Nephron (organoid): ENCODE data around the gene MAD1L1.

Experiments
- H3K27ac Mint-ChIP-seq, 3 experiments: 2 replicates each; pipeline ENCODE4 v1.8.0; 2020; ENCODE audit warnings: mixed read lengths in 3 of 3, mild to moderate bottlenecking in 2 of 3, moderate library complexity in 1 of 3
- H3K27me3 Mint-ChIP-seq: 2 replicates; pipeline ENCODE4 v1.8.0; 2021; ENCODE audit warnings: low read depth, mild to moderate bottlenecking, moderate library complexity, mixed read lengths
- H3K36me3 Mint-ChIP-seq: 2 replicates; pipeline ENCODE4 v1.8.0; 2020; ENCODE audit warnings: low read depth, mixed read lengths
- H3K4me1 Mint-ChIP-seq: 2 replicates; pipeline ENCODE4 v1.8.0; 2020; ENCODE audit warnings: mixed read lengths
- H3K4me3 Mint-ChIP-seq, 3 experiments: 2 replicates each; pipeline ENCODE4 v1.8.0; 2020; ENCODE audit warnings: mild to moderate bottlenecking in 3 of 3, mixed read lengths in 3 of 3, moderate library complexity in 2 of 3
- H3K9me3 Mint-ChIP-seq: 2 replicates; pipeline ENCODE4 v1.8.0; 2020; ENCODE audit warnings: mixed read lengths
- CTCF ChIP-seq, 3 experiments: fragments of 200-600 bp; sonication (generic); IDR thresholded peaks; one replicate each; pipeline ENCODE4 v1.5.0; 2021; ENCODE audit warnings: antibody characterized with exemption in 3 of 3; ENCODE audit not compliant: unreplicated experiment in 3 of 3

Gene MAD1L1

GRCh38 chr7:2225336-2225735 lies 7.4 kb downstream of the MAD1L1 start:
- peaks cover 51% of the 10 kb centered on the region for H3K36me3 Mint-ChIP-seq
- peaks cover 4% of the 10 kb centered on the region for H3K4me1 Mint-ChIP-seq
- no peak for TF ChIP-seq CTCF (IDR thresholded peaks at IDR 0.05; ENCODE audit: unreplicated experiment in 3 of 3)
- H3K4me3 Mint-ChIP-seq, result no peak overlapping the region
- no peaks in the 10 kb centered on the region for H3K9me3 Mint-ChIP-seq
- no peak overlapping the region for H3K27ac Mint-ChIP-seq
- no peaks in the 10 kb centered on the region for H3K27me3 Mint-ChIP-seq

DNA sequence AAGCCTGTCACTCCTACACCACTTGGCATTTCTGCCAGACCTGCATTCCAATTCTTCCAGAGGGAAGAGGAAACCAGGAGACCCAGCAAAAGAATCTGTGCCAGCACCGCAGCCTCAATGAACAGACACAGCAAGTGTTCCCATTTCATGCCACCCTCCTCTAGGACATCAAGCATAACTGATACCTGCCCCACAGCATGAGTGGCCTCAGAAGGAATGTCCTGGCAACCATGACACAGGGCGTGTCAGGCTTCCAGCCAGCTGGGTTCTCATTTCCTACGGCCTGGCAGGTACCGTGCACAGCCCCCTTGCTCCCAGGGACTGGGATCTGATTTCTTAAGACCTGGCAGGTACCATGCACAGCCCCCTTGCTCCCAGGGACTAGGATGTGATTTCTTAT lies 7.8 kb downstream of the MAD1L1 start:
- TF ChIP-seq CTCF (IDR thresholded peaks at IDR 0.05; ENCODE audit: unreplicated experiment in 3 of 3), result no peak
- no peak overlapping the region for H3K27ac Mint-ChIP-seq
- no peaks in the 10 kb centered on the region for H3K27me3 Mint-ChIP-seq
- no peak overlapping the region for H3K4me3 Mint-ChIP-seq
- H3K9me3 Mint-ChIP-seq, result no peaks in the 10 kb centered on the region
- H3K4me1 Mint-ChIP-seq, result peaks cover 4% of the 10 kb centered on the region
- H3K36me3 Mint-ChIP-seq, result peaks cover 51% of the 10 kb centered on the region

- H3K27me3 Mint-ChIP-seq, result no peaks in the 10 kb centered on the region
- H3K4me1 Mint-ChIP-seq, result peaks cover under 1% of the 10 kb centered on the region
Measured at GRCh38 chr7:2224491-2224928, 8.2 kb downstream of the MAD1L1 start.

GRCh38 chr7:2223321-2223720 lies 9.4 kb downstream of the MAD1L1 start:
- no peak for TF ChIP-seq CTCF (IDR thresholded peaks at IDR 0.05; ENCODE audit: unreplicated experiment in 3 of 3)
- no peaks in the 10 kb centered on the region for H3K27me3 Mint-ChIP-seq
- no peak overlapping the region for H3K27ac Mint-ChIP-seq
- peaks cover 48% of the 10 kb centered on the region for H3K36me3 Mint-ChIP-seq
- H3K4me3 Mint-ChIP-seq, result no peak overlapping the region
- H3K9me3 Mint-ChIP-seq, result no peaks in the 10 kb centered on the region
- H3K4me1 Mint-ChIP-seq, result no peaks in the 10 kb centered on the region

More at GRCh38 chr7:2224491-2224928, 8.2 kb downstream of the MAD1L1 start:
- Mint-ChIP-seq H3K9me3 (no peaks in the 10 kb centered on the region), H3K36me3 (peaks cover 49% of the 10 kb centered on the region), H3K27ac (no peak overlapping the region), H3K4me3 (no peak overlapping the region)
- no peak for TF ChIP-seq CTCF (IDR thresholded peaks at IDR 0.05; ENCODE audit: unreplicated experiment in 3 of 3)

- no peak overlapping the region for H3K27ac Mint-ChIP-seq
- no peaks in the 10 kb centered on the region for H3K27me3 Mint-ChIP-seq
- no peaks in the 10 kb centered on the region for H3K9me3 Mint-ChIP-seq
- no peak overlapping the region for H3K4me3 Mint-ChIP-seq
- no peak for TF ChIP-seq CTCF (IDR thresholded peaks at IDR 0.05; ENCODE audit: unreplicated experiment in 3 of 3)
- H3K36me3 Mint-ChIP-seq, result peaks cover 49% of the 10 kb centered on the region
- H3K4me1 Mint-ChIP-seq, result no peaks in the 10 kb centered on the region
Measured at GRCh38 chr7:2222516-2222915, 10.2 kb downstream of the MAD1L1 start.

DNA sequence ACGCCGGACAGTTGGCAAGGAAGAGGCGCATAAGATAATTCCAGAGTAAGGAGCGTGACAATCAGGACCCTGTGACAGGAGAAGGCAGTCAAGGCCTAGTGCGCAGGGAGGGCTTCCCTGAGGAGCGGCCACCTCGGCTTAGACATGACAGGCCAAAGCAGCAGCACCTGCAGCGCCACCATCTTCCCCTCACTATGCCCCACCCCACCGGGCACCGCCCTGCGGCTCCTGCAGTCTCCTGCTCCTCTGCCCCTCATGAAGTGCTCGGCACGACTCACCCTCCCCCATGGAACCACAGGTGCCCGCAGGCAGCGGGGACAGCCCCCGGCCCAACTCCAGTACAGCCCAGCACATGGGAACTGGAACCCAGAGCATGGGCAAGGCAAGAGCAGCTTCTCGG lies 11.8 kb downstream of the MAD1L1 start:
- H3K4me1 Mint-ChIP-seq, result no peaks in the 10 kb centered on the region
- H3K27ac Mint-ChIP-seq, result no peak overlapping the region
- H3K4me3 Mint-ChIP-seq, result no peak overlapping the region
- no peak for TF ChIP-seq CTCF (IDR thresholded peaks at IDR 0.05; ENCODE audit: unreplicated experiment in 3 of 3)
- no peaks in the 10 kb centered on the region for H3K9me3 Mint-ChIP-seq
- peaks cover 50% of the 10 kb centered on the region for H3K36me3 Mint-ChIP-seq
- no peaks in the 10 kb centered on the region for H3K27me3 Mint-ChIP-seq
